NAMALWA (cell line): ENCODE data around the gene SLC66A2.
A peak's percentile ranks its signal among the peaks of the same experiment; 100 is the strongest.
"Not testable (repeated sequence)": the region's sequence is repeated elsewhere in the genome, so short reads cannot be mapped to it uniquely, and the experiment has no call there.

Experiments
- DNase-seq: peaks from one replicate; pipeline ENCODE4 v3.0.0-alpha.2; 2015; ENCODE audit warnings: low spot score

Gene SLC66A2

DNA sequence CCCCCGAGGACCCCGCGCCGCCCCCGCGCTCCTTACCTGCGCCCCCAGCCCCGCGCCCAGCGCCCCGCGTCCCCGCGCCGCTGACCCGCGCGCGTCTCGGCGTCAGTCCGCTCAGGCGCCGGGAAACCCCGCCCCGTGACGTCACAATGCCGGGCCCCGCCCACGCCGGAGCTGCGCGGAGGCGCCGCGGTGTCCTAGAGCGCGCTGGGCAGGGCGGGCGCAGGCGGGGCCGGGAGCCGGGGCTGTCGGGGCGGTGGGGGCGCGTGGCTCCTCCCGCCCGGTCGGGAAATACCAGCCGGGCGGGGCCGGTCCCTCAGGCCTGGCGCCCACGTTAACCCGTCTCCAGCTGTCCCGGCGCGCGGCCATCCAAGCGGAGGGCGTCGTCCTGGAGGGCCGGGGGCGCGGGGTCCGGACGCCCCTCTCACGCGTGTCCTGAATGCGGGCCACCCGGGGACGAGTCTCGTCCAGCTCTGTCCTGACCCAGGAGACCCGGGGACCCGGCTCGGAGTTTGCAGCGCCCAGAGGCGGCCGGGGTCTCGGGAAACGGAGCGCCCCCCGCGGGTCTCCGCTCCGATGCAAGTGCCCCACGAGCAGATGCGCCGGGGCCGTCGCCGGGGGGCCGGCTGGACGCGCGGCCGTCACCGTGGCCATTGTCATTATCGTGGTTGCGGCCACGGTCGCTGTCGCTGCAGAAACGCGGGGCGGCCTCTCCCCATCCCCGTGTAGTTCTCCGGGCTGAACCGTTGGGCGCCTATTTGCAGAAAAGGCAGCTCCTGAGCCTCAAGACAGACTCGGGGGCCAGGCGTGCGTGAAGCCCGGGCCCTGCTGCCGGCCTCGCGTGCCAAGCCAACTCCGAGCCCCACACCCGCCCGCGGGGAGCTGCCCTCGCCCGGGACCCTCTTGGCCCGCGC lies at the start of gene SLC66A2:
Gene SLC66A2 (minus strand): TSS at position 109 of the 911 bp plus-strand sequence. CDS start 727 bp downstream, outside the sequence.
- peak; percentile 79 for DNase-seq

DNA sequence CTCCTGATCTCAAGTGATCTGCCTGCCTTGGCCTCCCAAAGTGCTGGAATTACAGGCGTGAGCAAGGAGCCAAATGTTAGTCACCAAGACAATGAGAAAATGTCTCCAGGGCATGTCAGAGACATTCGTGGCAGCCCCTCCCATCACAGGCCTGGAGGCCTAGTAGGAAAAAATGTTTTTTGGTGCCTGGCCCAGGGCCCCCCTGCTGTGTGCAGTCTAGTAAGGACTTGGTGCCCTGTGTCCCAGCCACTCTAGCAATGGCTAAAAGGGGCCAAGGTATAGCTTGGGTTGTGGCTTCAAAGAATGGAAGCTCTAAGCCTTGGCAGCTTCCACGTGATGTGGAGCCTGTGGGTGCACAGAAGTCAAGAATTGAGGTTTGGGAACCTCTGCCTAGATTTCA lies 49.4 kb upstream of the SLC66A2 start:
- DNase-seq, result no peak

DNA sequence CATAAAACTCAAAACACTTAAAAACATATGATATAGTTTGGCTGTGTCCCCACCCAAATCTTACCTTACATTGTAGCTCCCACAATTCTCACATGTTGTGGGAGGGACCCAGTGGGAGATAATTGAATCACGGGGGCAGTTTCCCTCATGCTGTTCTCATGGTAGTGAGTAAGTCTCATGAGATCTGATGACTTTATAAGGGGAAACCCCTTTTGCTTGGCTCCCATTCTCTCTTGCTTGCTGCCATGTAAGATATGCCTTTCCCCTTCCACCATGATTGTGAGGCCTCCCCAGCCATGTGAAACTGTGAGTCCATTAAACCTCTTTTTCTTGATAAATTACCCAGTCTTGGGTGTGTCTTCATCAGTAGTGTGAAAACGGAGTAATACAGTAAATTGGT lies 48.2 kb upstream of the SLC66A2 start:
- DNase-seq, result not testable (repeated sequence)

DNA sequence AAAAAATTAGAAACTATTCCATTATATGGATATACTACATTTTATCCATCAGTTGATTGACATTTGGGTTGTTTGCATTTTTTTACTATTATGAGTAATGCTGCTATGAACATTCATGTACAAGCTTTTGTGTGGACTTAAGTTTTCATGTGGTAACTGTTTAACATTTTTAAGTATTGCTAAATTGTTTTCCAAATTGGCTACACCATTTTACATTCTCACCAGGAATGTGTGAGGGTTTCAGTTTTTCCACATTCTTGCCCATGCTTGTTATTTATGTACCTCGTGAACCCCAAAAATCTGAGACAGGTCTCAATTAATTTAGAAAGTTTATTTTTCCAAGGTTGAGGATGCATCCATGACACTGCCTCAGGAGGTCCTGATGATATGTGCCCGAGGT lies 40.0 kb upstream of the SLC66A2 start:
- no peak for DNase-seq

DNA sequence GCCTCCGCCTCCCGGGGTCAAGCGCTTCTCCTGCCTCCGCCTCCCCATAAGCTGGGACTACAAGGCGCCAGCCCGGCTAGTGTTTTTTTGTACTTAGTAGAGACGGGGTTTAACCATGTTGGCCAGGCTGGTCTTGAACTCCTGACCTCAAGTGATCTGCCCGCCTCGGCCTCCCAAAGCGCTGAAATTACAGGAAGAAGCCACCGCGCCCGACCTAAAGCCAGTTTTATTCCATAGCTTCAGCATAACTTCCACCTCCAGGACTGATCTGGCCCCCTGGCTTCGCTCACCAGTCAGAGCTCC lies 37.7 kb upstream of the SLC66A2 start:
- DNase-seq, result no peak

DNA sequence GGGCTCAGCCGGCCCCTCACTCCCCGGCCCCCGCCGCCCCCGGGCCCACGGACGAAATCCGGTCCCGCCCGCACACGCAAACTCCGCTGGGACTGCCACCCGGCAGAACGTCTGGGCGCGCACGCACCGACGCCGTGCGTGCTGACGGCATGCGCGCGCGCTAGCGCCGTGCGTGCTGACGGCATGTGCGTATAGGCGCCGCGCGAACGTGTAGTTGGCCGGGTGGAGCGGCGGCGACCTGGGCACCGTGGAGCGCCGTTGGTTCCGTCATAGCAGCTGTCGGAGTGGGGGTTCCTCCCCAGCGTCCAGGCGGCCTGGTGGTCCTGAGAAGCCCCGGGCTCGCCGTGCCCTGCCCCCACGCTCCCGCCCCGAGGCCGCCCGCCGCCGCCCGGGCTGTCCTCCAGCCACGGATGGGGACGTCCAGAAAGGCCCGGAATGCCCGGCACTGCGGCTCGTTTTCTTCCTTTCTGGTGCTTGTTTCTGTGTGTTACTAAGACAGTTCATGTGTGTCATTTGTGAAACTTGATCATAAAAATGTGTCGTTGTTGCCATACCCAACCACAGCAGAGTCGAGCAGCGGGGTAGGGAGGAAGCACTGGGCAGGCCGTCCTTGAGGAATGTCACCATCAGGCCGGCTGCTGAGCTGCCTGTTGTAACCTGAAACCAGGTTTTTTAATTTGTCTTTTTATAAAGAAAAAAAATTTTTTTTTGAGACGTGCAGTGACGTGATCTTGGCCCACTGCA lies 37.2 kb upstream of the SLC66A2 start, which contains the start of gene TXNL4A:
Gene TXNL4A (minus strand): TSS at position 113 of the 744 bp plus-strand sequence. CDS start 171 bp downstream, outside the sequence.
- DNase-seq, result peak; percentile 88

DNA sequence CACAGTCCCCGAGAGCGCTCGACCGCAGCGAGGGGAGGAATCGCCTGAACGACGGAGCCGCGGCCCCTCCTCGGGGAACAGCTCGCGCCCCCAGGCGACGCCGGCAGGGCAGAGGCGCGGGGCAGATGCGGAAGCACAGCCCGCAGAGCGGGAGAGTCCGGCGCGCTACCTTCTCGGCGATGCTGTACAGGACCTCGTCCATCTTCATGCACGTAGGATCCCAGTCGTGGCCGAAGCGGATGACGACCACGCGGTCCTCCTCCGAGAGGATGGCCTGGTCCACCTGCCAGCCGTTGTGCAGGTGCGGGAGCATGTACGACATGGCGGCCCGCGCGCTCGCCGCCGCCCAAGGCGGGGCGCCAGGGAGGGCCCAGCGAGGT lies 36.6 kb upstream of the SLC66A2 start:
- DNase-seq, result peak; percentile 84

DNA sequence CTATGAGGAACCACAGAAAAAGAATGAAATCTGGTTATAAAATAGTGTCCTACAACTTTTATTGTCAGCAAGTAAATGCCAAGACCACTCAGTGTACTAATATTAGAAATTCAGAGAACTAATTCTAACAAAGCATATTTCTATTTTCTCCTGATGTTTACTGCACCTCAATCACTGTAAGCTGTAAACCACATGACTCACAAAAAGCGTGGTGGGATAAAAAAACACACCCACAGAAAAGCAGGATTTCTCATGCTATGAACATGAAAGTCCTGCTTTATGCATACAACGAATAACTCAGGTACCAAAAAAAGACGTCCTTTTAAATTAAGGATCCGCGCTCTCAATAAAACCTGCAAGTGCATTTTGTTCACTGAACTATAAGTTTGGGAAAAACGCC lies 36.1 kb upstream of the SLC66A2 start:
- DNase-seq, result no peak

DNA sequence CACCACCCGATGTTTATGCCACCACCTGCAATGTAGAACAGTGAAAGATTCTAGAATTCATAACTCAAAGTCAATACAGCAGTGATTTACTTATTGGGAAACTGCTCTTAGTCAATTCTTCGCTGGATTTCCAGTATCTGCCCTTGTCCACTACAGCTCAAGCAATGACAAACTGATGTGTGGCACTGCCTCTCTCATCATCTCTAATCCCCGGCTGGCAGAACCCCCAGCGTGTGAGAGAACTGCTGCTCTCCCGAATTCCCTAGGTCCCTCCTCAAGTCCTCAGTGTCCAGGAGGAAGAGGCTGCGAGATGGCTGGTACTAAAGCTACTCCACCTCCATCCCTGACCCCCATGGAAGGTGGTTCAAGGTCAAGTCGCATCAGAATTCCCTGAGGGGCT lies 35.3 kb upstream of the SLC66A2 start:
- DNase-seq, result no peak

DNA sequence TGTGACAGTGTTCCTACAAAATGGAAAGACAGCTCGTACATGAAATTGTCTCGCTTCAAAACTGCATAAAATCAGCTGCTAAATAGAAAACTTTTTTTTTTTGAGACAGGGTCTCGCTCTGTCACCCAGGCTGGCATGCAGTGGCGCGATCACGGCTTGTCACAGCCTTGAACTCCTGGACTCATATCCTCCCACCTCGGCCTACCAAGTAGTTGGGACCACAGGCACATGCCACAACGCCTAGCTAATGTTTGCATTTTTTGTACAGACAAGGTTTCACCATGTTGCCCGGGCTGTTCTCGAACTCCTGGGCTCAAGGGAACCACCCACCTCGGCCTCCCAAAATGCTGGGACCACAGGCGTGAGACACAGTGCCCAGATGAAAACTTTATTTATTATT lies 33.7 kb upstream of the SLC66A2 start:
- DNase-seq, result no peak

DNA sequence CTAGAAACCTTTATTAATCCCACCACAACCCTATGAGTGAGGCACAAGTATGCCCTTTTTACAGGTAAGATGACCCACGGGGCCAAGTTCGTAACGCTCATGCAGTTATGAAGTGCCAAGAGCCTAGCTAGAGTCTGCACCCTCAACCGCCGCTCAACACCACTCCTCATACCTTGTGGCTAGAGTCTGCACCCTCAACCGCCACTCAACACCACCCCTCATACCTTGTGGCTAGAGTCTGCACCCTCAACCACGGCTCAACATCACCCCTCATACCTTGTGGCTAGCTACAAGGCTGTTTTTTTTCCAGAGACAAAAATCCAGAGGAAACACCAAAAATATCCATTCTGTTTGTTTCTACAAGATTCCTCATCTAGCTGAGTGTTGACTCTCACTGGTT lies 32.3 kb upstream of the SLC66A2 start:
- DNase-seq, result no peak

DNA sequence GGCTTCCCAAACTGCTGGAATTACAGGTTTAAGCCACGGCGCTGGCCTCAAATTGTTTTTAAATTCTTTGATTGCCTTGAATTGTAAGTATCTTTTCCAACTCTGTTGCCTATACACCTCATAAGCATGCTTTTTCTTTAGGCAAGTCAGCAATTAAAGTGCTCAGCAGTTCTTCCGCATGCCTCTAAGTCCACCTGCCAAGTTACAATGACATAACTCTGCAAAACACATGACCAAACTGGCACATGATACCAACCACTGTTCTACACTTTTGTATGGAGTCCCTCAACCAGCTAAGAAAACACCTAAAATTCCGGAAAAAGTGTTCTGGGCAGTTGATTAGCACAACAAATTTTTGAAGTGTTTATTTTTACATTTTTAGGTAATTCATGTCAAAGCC lies 31.8 kb upstream of the SLC66A2 start:
- no peak for DNase-seq

DNA sequence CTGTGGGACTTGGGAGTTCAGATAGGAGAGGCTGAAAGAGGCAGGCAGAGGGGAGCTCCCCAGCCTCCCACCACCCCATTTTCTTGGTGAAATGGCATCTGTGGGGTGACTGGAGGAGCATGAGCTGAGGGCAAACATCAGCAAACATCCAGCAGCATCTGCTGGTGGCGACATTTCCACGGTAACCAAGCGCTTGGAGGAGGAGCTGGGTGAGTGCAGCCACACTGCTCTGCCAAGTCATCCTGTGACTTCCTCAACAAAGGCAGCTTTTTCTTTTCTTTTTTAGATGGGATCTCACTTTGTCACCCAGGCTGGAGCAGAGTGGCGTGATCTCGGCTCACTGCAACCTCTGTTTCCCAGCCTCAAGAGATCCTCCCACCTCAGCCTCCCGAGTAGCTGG lies 31.3 kb upstream of the SLC66A2 start:
- no peak for DNase-seq

DNA sequence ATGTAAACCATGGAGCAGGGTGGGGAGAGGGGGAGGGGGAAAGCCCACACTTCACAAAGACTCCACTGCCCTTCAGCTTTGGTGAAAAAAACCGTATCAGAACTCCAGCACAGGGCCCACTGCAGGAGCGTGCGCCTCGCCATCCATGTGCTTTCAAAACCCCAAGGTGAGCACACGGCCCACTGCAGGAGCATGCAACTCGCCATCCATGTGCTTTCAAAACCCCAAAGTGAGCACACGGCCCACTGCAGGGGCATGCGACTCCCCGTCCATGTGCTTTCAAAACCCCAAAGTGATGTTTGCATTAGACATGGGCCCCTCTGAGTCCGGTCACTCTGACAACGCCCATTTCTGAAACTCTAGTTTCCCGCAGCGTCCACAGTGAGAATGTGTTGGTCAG lies 29.1 kb upstream of the SLC66A2 start:
- DNase-seq, result no peak

DNA sequence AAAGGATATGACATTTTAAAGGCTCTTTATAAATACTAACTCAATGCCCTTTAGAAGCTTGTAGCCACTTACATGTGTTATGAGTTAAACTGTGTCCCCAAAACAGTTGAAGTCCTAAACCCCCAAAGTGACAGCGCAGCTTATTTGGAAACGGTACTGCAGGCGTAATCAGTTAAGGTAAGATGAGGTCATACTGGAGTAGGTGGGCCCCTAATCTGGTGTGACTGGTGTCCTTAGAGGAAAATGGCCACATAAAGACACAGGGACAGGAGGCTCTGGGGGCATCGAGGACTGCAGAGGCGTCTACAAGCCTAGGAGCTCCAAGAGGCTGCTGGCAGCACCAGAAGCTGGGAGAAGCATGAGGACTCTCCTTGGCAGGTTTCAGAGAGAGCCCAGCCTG lies 28.4 kb upstream of the SLC66A2 start:
- DNase-seq, result no peak

DNA sequence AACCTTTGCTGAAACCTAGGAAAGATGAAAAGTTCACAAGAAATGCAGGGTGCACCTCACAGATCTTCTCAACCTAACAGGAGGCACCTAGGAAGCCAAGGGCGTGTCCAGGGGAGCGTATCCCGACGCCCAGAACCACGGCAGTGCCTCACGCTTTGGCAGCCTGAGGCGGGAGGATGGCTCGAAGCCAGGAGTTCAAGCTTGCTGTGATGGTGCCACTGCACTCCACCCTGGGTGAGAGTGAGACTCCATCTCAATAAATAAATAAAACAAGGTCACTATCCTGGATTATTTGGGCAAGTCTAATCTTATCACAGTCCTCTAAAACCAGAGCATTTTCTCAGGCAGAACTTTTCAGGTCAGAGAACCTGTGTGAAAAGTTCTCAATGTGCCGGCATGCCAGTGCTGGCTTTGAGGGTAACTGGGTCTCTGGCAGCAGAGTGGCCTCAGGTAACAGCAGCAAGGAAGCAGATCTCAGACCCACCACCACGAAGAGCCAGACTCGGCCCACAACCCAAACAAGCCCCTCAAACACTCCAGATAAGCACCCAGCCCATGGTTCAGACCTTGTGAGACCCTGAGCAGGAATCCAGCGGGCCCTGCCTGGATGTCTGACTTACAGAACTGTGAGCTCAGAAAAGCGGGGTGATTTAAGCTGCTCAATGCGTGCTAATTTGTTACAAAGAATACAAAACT lies 24.7 kb upstream of the SLC66A2 start:
- DNase-seq, result no peak

DNA sequence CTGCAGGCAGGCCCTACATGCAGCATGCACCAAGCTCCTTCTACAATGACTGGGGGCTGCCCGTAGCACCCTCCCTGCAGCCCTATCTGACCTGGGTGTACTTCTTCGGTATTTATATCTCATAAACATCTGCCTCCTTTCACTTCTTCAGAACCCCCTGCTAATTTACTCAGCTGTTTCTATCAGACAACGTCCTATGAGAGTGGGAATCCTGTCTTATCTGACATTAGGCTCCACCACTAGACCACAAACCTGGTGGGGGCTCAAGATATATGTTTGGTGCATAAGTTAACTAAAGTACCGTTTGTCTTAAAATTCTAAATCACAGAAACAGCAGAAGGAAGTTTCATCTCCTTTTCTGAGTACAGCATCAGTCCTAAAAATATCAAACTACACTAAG lies 23.6 kb upstream of the SLC66A2 start:
- DNase-seq, result no peak

DNA sequence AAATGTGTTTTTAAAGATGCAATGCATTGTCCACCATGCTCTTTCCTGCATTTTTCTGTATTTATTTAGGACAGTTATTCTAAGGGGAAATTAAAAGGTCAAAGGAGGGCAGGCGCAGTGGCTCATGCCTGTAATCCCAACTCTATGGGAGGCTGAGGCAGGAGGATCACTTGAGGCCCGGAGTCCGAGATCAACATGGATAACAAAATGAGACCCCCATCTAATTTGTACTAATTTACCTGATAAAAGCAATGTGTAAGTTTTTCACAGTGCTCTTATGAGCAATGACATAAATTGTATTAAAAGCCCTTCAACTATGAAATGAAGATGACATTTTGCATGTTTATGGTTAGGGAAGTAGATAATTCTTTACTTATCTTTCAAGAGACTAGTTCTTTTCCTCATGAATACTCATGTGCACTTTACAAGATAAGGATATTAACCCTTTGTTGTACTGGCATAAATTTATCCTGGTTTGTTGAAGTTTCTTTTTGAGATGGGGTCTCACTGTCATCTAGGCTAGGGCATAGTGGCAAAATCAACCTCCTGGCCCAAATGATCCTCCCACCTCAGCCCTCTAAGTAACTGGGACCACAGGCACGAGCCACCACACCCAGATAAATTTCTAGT lies 22.7 kb upstream of the SLC66A2 start:
- no peak for DNase-seq

DNA sequence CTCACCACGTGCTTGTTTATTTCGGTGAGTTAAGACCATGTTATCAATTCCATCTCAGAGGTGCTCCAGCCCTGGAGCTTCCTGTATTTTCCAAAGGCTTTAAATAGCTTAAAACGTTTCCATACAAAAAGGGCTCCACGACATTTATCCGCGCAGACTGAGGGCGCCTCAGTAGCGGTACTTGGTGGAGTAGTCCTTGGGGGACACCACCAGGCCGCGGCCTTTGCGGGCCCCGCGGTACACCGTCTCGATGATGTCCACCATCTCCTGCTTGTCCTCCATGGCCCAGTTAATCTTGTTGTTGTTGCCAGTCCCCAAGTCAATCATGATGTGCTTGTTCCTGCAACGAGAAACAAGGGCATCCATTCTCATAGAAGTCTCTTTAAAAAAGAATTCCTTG lies 22.1 kb upstream of the SLC66A2 start:
- no peak for DNase-seq

DNA sequence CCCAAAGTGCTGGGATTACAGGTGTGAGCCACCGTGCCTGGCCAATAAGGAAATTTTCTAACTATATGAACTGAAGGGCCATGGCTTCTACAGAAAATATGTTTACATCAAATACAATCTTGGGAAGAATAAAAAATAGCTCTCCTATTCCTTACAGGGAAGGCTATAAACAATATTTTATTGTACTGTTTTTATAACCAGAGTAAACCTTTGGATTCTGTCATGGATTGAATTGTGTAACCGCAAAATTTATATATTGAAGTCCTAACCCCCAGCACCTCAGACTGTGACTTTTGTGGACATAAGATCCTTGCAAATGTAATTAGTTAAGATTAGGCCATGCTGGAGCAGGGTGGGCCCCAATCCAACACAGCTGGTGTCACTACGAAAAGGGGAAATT lies 21.3 kb upstream of the SLC66A2 start:
- no peak for DNase-seq

DNA sequence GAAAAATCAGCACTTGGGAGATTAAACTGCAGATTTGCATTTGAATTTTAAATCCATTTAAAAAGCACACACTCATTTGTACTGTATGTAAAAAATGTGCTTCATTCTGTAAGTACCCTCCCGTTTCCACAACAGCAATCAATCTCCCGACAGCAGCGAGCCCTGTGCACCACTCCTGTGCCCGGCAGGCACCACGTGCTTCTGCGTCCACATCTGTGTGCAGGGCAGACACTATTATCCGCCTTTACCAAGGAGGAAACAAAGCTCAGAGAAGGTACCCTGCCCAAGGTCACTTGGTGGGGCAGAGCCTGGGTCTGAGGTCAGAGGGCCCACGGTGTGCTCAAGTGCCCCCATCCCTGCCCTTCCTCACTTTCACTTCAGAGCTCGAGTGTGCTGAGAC lies 20.5 kb upstream of the SLC66A2 start:
- DNase-seq, result no peak

DNA sequence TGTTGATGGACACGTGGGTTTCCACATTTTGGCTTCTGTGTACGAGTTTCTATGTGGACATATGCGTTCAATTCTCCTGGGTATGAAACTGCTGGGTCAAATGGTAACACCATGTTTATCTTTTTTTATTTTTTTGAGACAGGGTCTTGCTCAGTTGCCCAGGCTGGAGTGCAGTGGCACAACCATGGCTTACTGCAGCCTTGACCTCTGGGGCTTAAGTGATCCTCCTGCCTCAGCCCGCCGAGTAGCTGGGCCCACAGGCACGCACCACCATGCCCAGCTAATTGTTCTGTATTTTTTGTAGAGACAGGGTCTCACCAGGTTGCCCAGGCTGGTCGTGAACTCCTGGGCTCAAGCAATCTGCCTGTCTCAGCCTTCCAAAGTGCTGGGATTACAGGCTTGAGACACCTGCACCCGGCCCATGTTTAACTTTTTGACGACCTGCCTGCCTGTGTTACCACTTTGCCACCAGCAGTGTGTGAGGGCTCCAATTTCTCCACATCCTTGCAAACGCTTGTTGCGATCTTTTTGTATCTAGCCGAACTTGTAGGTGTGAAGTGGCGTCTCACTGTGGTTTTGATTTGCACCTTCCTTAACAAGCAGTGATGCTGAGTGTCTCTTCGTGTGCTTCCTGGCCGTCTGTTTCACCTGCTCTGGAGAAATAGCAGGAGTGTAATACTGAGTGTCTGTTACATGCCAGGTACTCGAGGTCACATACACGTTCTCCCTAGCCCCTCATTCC lies 19.9 kb upstream of the SLC66A2 start:
- DNase-seq, result no peak
